Spleen (tissue), 11 donors: ENCODE results near the gene MAGI2. TPM values are rescaled to one million over a fixed set of nuclear protein-coding genes. Genes with fewer than 3 reads are reported as not detected.
A peak's percentile ranks its signal among the peaks of the same experiment; 100 is the strongest.

Experiments used
- DNase-seq: peaks from one replicate; pipeline ENCODE4 v3.0.0-alpha.2; 2020
- H3K27ac ChIP-seq, 8 donors: fragments of 200-600 bp; sonication (generic) in 7 of 8; 1 replicate in 4 of 8; 2 replicates in 4 of 8; pipeline versions ENCODE4 v1.5.0 to v1.8.0; 2016 to 2021; ENCODE audit warnings: inconsistent platforms in 4 of 8, mild to moderate bottlenecking in 4 of 8, moderate library complexity in 1 of 8
- H3K27me3 ChIP-seq, 7 donors: fragments of 200-600 bp; sonication (generic) in 6 of 7; replicated peaks in 1 of 7; 1 replicate in 4 of 7; 2 replicates in 3 of 7; pipeline versions ENCODE4 v1.5.0 to v1.8.0; 2016 to 2021; ENCODE audit warnings: inconsistent platforms in 3 of 7, mild to moderate bottlenecking in 1 of 7
- H3K36me3 ChIP-seq, 6 donors: fragments of 200-600 bp; sonication (generic) in 5 of 6; 1 replicate in 4 of 6; 2 replicates in 2 of 6; pipeline versions ENCODE4 v1.5.0 to v1.8.0; 2016 to 2021; ENCODE audit warnings: inconsistent platforms in 2 of 6
- H3K4me1 ChIP-seq, 6 donors: fragments of 200-600 bp; sonication (generic) in 5 of 6; 1 replicate in 3 of 6; 2 replicates in 3 of 6; pipeline versions ENCODE4 v1.5.0 to v1.8.0; 2016 to 2021; ENCODE audit warnings: inconsistent platforms in 3 of 6
- H3K4me3 ChIP-seq, 8 donors: fragments of 200-600 bp; sonication (generic) in 7 of 8; 1 replicate in 4 of 8; 2 replicates in 4 of 8; pipeline versions ENCODE4 v1.5.0 to v1.8.0; 2016 to 2021; ENCODE audit warnings: inconsistent platforms in 4 of 8, mild to moderate bottlenecking in 4 of 8, moderate library complexity in 2 of 8
- H3K9me3 ChIP-seq, 8 donors: fragments of 200-600 bp; sonication (generic) in 7 of 8; 1 replicate in 4 of 8; 2 replicates in 4 of 8; pipeline versions ENCODE4 v1.5.0 to v1.8.0; 2016 to 2021; ENCODE audit warnings: inconsistent platforms in 4 of 8
- POLR2A ChIP-seq, 3 donors: fragments of 450-650 bp; IDR thresholded peaks; one replicate each; pipeline ENCODE4 v1.5.1; 2017; ENCODE audit warnings: antibody characterized with exemption in 3 of 3, mild to moderate bottlenecking in 1 of 3
- POLR2AphosphoS5 ChIP-seq, 3 donors: sonication (generic); formaldehyde crosslinking; IDR thresholded peaks; one replicate each; pipeline ENCODE4 v1.5.1; 2017; ENCODE audit warnings: antibody characterized with exemption in 3 of 3
- WGBS, 5 donors: extraction: QIAGEN DNeasy Blood & Tissue Kit in 3 of 5; methylation state at CpG; one replicate each; pipeline versions ENCODE4 v1.1.5 to v1.1.7; 2013 to 2018; 5-methylcytosine and 5-hydroxymethylcytosine counted together
- intact Hi-C: fragments of 100-400 bp; cut with DNase I; formaldehyde crosslinking; loops from one replicate; pipeline ENCODE4 v1.15.0; 2023; ENCODE audit warnings: low total_unique reads
- polyA plus RNA-seq, 3 donors: library from polyadenylated mRNA; stranded (reverse); fragments of 200-250 nt; gene quantifications; one replicate each; pipeline ENCODE4 v1.2.1, GENCODE V29; 2013
- total RNA-seq, 7 donors: library from RNA; depleted of rRNA in 3 of 7; stranded (reverse); fragments of >200 nt in 3 of 7; fragmentation: NEBNext Ultra II Directional in 4 of 7; extraction: Animal tissue kit (Norgen Biotek cat#: 25700) in 4 of 7; gene quantifications; one replicate each; pipeline versions ENCODE4 v1.1.0 to v1.2.1, GENCODE V29; 2016 to 2021
- TF ChIP-seq, protein P1 (sequence below), 11 experiments: fragments of 200-600 bp in 7 of 11; fragments of 450-650 bp in 4 of 11; sonication (generic) in 4 of 11; IDR thresholded peaks in 8 of 11; conservative IDR thresholded peaks in 3 of 11; 1 replicate in 7 of 11; 2 replicates in 4 of 11; pipeline versions ENCODE4 v1.4.0 to v1.8.0; 2016 to 2021; ENCODE audit warnings: antibody characterized with exemption in 11 of 11, inconsistent platforms in 4 of 11, mild to moderate bottlenecking in 1 of 11
- donor health status: healthy with polysubstance abuse.
- donor health status: DM: no; HTN: no; CAD: no; lungs with moderate emphysema.
- donor health status: DM: no; HTN: no; CAD: no.
- donor health status: Bipolar disorder and iron deficiency.
- donor health status: healthy.
- donor health status: DM: no; HTN: no; CAD: no.
- donor health status: DM: yes; HTN: yes; CAD: no.

The MAGI2 gene
- total and polyA plus RNA-seq, 10 donors = 0.74 to 18.1 (median 11.1) TPM

DNA sequence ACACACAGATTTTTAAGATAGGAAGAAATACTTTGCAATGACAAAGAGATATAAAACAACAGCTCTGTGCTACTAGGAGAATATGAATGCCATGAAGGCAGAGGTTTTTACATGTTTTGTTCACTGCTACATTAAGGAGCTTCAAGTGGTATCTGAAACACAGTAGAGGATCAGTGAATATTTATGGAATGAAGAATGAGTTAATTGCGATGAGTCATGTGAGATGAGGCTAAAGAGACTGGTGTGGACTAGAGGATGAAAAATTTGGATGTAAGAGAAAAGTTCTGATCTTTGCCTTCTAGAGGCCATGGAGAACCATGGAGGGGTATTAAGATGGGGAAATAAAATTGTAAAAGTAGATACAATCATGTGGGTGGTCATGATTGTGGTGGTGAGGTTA lies 1220.7 kb downstream of the MAGI2 start:
- Histone ChIP-seq H3K36me3 (no peaks in the 10 kb centered on the region), H3K9me3 (peaks cover 0 to 22% (median 4%) of the 10 kb centered on the region in 8 donors), H3K27ac (no peak overlapping the region), H3K4me1 (no peaks in the 10 kb centered on the region), H3K4me3 (no peak overlapping the region), H3K27me3 (no peaks in the 10 kb centered on the region)
- WGBS, 5 donors = 88 to 96% (median 93%) methylated on average over 1 of the region's 1 CpG
- no peak for DNase-seq
- TF ChIP-seq POLR2AphosphoS5 (IDR thresholded peaks at IDR 0.05) = no peak
- no peak for TF ChIP-seq POLR2A (IDR thresholded peaks at IDR 0.05)
- TF ChIP-seq, protein P1, sequence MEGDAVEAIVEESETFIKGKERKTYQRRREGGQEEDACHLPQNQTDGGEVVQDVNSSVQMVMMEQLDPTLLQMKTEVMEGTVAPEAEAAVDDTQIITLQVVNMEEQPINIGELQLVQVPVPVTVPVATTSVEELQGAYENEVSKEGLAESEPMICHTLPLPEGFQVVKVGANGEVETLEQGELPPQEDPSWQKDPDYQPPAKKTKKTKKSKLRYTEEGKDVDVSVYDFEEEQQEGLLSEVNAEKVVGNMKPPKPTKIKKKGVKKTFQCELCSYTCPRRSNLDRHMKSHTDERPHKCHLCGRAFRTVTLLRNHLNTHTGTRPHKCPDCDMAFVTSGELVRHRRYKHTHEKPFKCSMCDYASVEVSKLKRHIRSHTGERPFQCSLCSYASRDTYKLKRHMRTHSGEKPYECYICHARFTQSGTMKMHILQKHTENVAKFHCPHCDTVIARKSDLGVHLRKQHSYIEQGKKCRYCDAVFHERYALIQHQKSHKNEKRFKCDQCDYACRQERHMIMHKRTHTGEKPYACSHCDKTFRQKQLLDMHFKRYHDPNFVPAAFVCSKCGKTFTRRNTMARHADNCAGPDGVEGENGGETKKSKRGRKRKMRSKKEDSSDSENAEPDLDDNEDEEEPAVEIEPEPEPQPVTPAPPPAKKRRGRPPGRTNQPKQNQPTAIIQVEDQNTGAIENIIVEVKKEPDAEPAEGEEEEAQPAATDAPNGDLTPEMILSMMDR (IDR thresholded peaks at IDR 0.05 in 8 of 11, conservative IDR thresholded peaks at IDR 0.05 in 3 of 11) = no peak
- intact Hi-C loops = no loop called here

DNA sequence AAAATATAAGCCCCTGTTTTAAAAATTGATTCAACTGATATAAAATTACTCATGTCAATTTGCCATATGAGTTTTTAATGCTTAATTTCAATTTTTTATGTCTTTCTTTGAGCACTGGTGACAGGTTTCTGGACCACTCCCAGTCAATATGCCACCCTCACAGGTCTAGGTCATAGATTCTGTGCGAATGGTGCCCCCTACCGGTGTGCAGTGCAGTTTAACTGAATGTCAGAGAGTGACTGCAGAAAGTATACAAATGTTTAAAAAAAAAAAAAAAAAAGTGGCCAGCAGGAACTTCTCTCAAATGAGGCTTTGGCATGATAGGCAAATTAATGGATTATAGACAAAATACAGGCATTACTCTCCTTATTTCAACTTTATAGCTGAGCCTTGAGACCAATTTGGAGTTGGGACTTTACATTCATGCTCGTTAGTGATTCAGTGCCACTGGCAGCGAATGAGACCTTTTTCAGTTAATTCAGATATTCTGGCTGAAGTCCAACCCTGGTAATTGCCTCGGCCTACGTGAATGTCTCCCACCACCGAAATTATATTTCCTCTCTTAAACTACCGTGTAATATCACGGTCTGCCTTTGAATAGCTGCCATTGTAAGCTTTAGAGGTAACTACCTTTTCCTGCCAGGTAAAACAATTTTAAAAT lies 1227.3 kb downstream of the MAGI2 start:
- intact Hi-C loops = no loop called here
- Histone ChIP-seq H3K27ac (peak overlapping the region in 2 of 8 donors; percentile 6 to 29), H3K4me3 (no peak overlapping the region), H3K36me3 (no peaks in the 10 kb centered on the region), H3K27me3 (no peaks in the 10 kb centered on the region), H3K4me1 (peaks cover 0 to 3% (median 0%) of the 10 kb centered on the region in 6 donors), H3K9me3 (no peaks in the 10 kb centered on the region)
- no peak for DNase-seq
- TF ChIP-seq, protein P1 (IDR thresholded peaks at IDR 0.05 in 8 of 11, conservative IDR thresholded peaks at IDR 0.05 in 3 of 11) = peak in 4 of 11 experiments; percentile 7 to 50 (median 20)
- TF ChIP-seq POLR2A (IDR thresholded peaks at IDR 0.05) (no peak), POLR2AphosphoS5 (IDR thresholded peaks at IDR 0.05) (no peak)
- WGBS, 5 donors = 52 to 60% (median 55%) methylated on average over 9 of the region's 9 CpGs

DNA sequence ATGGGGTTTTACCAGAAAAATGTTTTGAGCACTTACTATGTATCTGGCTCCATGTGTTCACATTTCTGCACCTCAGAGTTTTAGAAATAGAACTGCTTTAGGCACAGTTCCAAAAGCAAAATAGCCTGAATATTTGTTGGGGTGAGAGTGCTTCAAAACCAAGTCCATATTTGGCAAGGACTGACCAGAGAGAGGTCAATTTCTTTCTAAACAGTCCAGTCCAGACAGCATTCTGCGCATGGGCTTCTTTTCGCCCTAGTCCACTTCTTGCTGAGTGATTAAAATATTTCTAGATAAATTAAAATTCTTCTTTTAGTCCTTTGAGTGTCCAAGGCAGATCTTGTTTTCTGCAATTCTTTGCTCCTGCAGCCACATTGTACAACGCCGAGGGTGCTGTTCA lies 1227.9 kb downstream of the MAGI2 start:
- no peak for TF ChIP-seq POLR2AphosphoS5 (IDR thresholded peaks at IDR 0.05)
- no peak for TF ChIP-seq POLR2A (IDR thresholded peaks at IDR 0.05)
- TF ChIP-seq, protein P1 (IDR thresholded peaks at IDR 0.05 in 8 of 11, conservative IDR thresholded peaks at IDR 0.05 in 3 of 11) = no peak
- no peaks in the 10 kb centered on the region for H3K27me3 ChIP-seq
- H3K4me3 ChIP-seq = no peak overlapping the region
- peak overlapping the region in 2 of 8 donors; percentile 6 to 29 for H3K27ac ChIP-seq
- intact Hi-C loops = no loop called here
- H3K9me3 ChIP-seq = no peaks in the 10 kb centered on the region
- H3K36me3 ChIP-seq = no peaks in the 10 kb centered on the region
- H3K4me1 ChIP-seq = peaks cover 0 to 3% (median 0%) of the 10 kb centered on the region in 6 donors
- WGBS, 5 donors = 74 to 92% (median 88%) methylated on average over 4 of the region's 4 CpGs
- DNase-seq = no peak

DNA sequence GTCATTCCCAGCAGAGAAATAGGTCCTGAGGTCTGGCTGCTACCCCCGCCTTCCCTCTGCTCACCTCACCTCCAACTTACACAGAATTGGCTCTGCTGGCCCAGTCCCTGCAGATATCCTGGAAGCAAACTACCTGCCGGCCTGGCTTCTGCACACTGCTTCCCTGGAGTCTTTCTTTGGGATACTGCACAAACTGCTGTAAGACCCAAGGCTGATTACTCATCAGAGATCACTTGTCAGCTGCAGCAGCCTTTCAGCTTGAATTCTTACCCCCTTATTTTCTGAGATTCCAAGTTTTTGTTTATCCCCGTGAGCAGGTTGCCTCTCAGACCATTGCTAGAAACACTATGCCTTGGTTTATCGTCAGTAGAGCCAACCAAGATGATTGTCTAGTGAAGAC lies 1228.5 kb downstream of the MAGI2 start:
- Histone ChIP-seq H3K27ac (peak overlapping the region in 1 of 8 donors; percentile 9), H3K4me3 (no peak overlapping the region), H3K36me3 (no peaks in the 10 kb centered on the region), H3K4me1 (peaks cover 0 to 3% (median 0%) of the 10 kb centered on the region in 6 donors), H3K9me3 (no peaks in the 10 kb centered on the region), H3K27me3 (no peaks in the 10 kb centered on the region)
- WGBS, 5 donors = 84 to 93% (median 92%) methylated on average over 4 of the region's 4 CpGs
- intact Hi-C loops = no loop called here
- DNase-seq = no peak
- TF ChIP-seq POLR2AphosphoS5 (IDR thresholded peaks at IDR 0.05) (no peak), POLR2A (IDR thresholded peaks at IDR 0.05) (no peak)
- TF ChIP-seq, protein P1 (IDR thresholded peaks at IDR 0.05 in 8 of 11, conservative IDR thresholded peaks at IDR 0.05 in 3 of 11) = no peak
